SK-N-SH treated with all-trans-retinoic acid at 6 μM for 48 hours (cell line): ENCODE measurements around the gene LRP5.

ENCODE experiments used
- ATAC-seq: fragments of 200-7000 bp; cut with Tn5 transposase; 3 replicates; pipeline ENCODE4 v1.9.1; 2020; ENCODE audit warnings: mild to moderate bottlenecking, moderate library complexity
- CREB5 ChIP-seq: fragments of 250-450 bp; sonication (Bioruptor Pico); IDR thresholded peaks from 2 replicates; pipeline ENCODE4 v1.5.1; 2020; ENCODE audit warnings: low read depth, mild to moderate bottlenecking, moderate library complexity
- CSDC2 ChIP-seq: fragments of 250-450 bp; sonication (Bioruptor Pico); IDR thresholded peaks from 2 replicates; pipeline ENCODE4 v1.5.0; 2020; ENCODE audit warnings: mild to moderate bottlenecking, moderate library complexity
- ESRRG ChIP-seq: fragments of 250-450 bp; sonication (Bioruptor Pico); IDR thresholded peaks from 2 replicates; pipeline ENCODE4 v1.6.1; 2021; ENCODE audit warnings: mild to moderate bottlenecking
- GLIS3 ChIP-seq: fragments of 250-450 bp; sonication (Bioruptor Pico); IDR thresholded peaks from 2 replicates; pipeline ENCODE4 v1.5.0; 2020; ENCODE audit warnings: mild to moderate bottlenecking, moderate library complexity
- OSR1 ChIP-seq: fragments of 250-450 bp; sonication (Bioruptor Pico); IDR thresholded peaks from 2 replicates; pipeline ENCODE4 v1.8.0; 2022; ENCODE audit warnings: moderate library complexity, mild to moderate bottlenecking, inconsistent platforms
- POU6F1 ChIP-seq: fragments of 250-450 bp; sonication (Bioruptor Pico); IDR thresholded peaks from 2 replicates; pipeline ENCODE4 v1.8.0; 2021; ENCODE audit warnings: low read depth, mild to moderate bottlenecking, moderate library complexity, borderline replicate concordance
- PPARA ChIP-seq: fragments of 250-450 bp; sonication (Bioruptor Pico); IDR thresholded peaks from 2 replicates; pipeline ENCODE4 v1.5.0; 2020; ENCODE audit warnings: mild to moderate bottlenecking, borderline replicate concordance
- RARB ChIP-seq: fragments of 250-450 bp; sonication (Bioruptor Pico); IDR thresholded peaks from 2 replicates; pipeline ENCODE4 v1.8.0; 2021; ENCODE audit warnings: mild to moderate bottlenecking, moderate library complexity
- SNAI2 ChIP-seq: fragments of 250-450 bp; sonication (Bioruptor Pico); IDR thresholded peaks from 2 replicates; pipeline ENCODE4 v1.5.0; 2020; ENCODE audit warnings: mild to moderate bottlenecking, moderate library complexity
- TOX ChIP-seq: fragments of 250-450 bp; sonication (Bioruptor Pico); IDR thresholded peaks from 2 replicates; pipeline ENCODE4 v1.8.0; 2021; ENCODE audit warnings: mild to moderate bottlenecking, moderate library complexity, borderline replicate concordance
- TSHZ2 ChIP-seq: fragments of 250-450 bp; sonication (Bioruptor Pico); IDR thresholded peaks from 2 replicates; pipeline ENCODE4 v1.5.0; 2020; ENCODE audit warnings: mild to moderate bottlenecking, moderate library complexity
- ZC3H10 ChIP-seq: fragments of 250-450 bp; sonication (Bioruptor Pico); IDR thresholded peaks from 2 replicates; pipeline ENCODE4 v1.5.1; 2021; ENCODE audit warnings: mild to moderate bottlenecking, moderate library complexity
- ZFP3 ChIP-seq: fragments of 250-450 bp; sonication (Bioruptor Pico); IDR thresholded peaks from 2 replicates; pipeline ENCODE4 v1.5.0; 2020; ENCODE audit warnings: mild to moderate bottlenecking, moderate library complexity
- ZFP30 ChIP-seq: fragments of 450-650 bp; formaldehyde crosslinking; IDR thresholded peaks from 2 replicates; pipeline ENCODE4 v1.5.0; 2022; ENCODE audit warnings: mild to moderate bottlenecking, moderate library complexity
- ZNF565 ChIP-seq: fragments of 450-650 bp; formaldehyde crosslinking; conservative IDR thresholded peaks from 2 replicates; pipeline ENCODE4 v1.5.0; 2020; ENCODE audit warnings: low read depth, mild to moderate bottlenecking, moderate library complexity
- ZNF70 ChIP-seq: fragments of 450-650 bp; formaldehyde crosslinking; IDR thresholded peaks from 2 replicates; pipeline ENCODE4 v1.5.0; 2020; ENCODE audit warnings: mild to moderate bottlenecking, moderate library complexity
- ZNF8 ChIP-seq: fragments of 450-650 bp; formaldehyde crosslinking; IDR thresholded peaks from 2 replicates; pipeline ENCODE4 v1.5.0; 2020; ENCODE audit warnings: mild to moderate bottlenecking, moderate library complexity
- TF ChIP-seq, protein P1 (sequence below): fragments of 250-450 bp; sonication (Bioruptor Pico); IDR thresholded peaks from 2 replicates; pipeline ENCODE4 v1.5.1; 2021; ENCODE audit warnings: mild to moderate bottlenecking, moderate library complexity
- TF ChIP-seq, protein P2 (sequence below): fragments of 250-450 bp; sonication (Bioruptor Pico); IDR thresholded peaks from 2 replicates; pipeline ENCODE4 v1.8.0; 2020; ENCODE audit warnings: mild to moderate bottlenecking, moderate library complexity, borderline replicate concordance

The LRP5 gene

GRCh38 chr11:68324241-68324640, 11.8 kb downstream of the LRP5 start:
- TF ChIP-seq CREB5 (CRISPR knock-in tag) = no peak
- TF ChIP-seq, protein P1, sequence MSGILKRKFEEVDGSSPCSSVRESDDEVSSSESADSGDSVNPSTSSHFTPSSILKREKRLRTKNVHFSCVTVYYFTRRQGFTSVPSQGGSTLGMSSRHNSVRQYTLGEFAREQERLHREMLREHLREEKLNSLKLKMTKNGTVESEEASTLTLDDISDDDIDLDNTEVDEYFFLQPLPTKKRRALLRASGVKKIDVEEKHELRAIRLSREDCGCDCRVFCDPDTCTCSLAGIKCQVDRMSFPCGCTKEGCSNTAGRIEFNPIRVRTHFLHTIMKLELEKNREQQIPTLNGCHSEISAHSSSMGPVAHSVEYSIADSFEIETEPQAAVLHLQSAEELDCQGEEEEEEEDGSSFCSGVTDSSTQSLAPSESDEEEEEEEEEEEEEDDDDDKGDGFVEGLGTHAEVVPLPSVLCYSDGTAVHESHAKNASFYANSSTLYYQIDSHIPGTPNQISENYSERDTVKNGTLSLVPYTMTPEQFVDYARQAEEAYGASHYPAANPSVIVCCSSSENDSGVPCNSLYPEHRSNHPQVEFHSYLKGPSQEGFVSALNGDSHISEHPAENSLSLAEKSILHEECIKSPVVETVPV (CRISPR knock-in tag) = no peak
- no peak for TF ChIP-seq GLIS3 (CRISPR knock-in tag)
- no peak for TF ChIP-seq PPARA (CRISPR knock-in tag)
- TF ChIP-seq ZFP30 (CRISPR knock-in tag) = no peak
- no peak for TF ChIP-seq ZNF565
- ATAC-seq = no peak

DNA sequence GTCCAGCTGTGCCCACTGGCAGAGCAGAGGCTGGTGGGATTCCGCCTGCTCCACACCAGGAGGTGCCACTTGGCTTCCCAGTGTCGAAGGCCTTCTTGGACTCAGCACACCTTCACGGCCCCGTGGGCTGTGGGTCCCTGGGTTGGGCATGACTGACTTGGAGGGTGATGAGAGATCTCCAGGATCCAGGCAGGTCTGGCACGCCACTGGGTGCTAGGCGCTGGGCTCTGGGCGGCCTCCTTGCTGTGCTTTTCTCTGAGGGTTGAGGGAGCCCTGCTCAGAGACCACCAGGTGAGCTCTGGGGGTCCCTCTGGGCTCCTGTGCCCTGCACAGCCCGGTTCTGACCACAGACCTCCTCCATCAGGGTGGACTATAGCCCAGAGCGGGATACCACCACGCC, 12.3 kb downstream of the LRP5 start:
- no peak for TF ChIP-seq CSDC2 (CRISPR knock-in tag)
- no peak for TF ChIP-seq ZNF565
- TF ChIP-seq GLIS3 (CRISPR knock-in tag) = no peak
- no peak for TF ChIP-seq TSHZ2
- no peak for ATAC-seq

DNA sequence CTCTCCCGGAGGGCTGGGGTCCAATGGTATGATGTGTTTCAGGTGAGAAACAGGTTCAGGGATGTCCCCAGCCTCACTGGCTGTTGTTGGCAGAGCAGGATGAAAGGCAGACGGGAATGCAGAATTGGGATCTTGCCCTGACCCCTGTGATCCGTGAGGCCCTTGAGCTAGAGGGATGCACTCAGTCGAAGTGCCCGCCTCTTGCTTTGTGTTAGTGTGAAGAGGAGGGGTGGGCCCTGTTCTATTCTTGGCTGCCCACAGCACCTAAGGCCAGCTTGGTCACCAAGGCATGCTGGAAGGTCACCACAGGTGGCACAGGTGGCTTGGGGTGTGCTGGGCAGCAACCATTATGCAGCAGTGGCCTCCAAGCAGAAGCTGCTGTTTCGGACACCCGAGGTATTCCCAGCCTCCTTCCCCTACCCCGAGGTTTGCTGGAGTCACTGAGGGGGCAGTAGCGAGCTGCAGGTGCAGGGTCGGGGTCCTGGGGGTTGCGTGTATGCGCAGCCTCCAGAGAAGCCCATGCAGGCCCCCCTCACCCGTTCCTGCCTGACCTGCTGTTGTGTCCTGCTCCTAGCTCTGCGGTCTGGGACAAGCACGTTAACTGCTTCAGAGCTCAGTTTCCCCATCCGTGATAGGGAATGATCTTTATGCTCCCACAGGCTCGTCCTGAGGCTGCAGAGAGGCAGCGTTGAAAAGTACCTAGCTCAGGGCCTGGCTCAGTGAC, 13.0 kb downstream of the LRP5 start:
- ATAC-seq = no peak
- TF ChIP-seq PPARA (CRISPR knock-in tag) = no peak
- no peak for TF ChIP-seq ZFP30 (CRISPR knock-in tag)
- TF ChIP-seq ZNF8 = no peak
- no peak for TF ChIP-seq CSDC2 (CRISPR knock-in tag)
- TF ChIP-seq ZFP3 (CRISPR knock-in tag) = no peak
- TF ChIP-seq ZNF565 = no peak
- no peak for TF ChIP-seq ESRRG (CRISPR knock-in tag)
- no peak for TF ChIP-seq ZNF70 (CRISPR knock-in tag)
- no peak for TF ChIP-seq GLIS3 (CRISPR knock-in tag)

GRCh38 chr11:68325907-68326220, 13.5 kb downstream of the LRP5 start:
- no peak for ATAC-seq
- TF ChIP-seq OSR1 (no peak), PPARA (CRISPR knock-in tag) (no peak), ZNF70 (CRISPR knock-in tag) (no peak), CSDC2 (CRISPR knock-in tag) (no peak), POU6F1 (CRISPR knock-in tag) (no peak), SNAI2 (CRISPR knock-in tag) (no peak), TOX (CRISPR knock-in tag) (no peak), GLIS3 (CRISPR knock-in tag) (no peak), ZC3H10 (CRISPR knock-in tag) (no peak), RARB (no peak), CREB5 (CRISPR knock-in tag) (no peak)
- TF ChIP-seq, protein P1 (CRISPR knock-in tag) = no peak
- TF ChIP-seq, protein P2, sequence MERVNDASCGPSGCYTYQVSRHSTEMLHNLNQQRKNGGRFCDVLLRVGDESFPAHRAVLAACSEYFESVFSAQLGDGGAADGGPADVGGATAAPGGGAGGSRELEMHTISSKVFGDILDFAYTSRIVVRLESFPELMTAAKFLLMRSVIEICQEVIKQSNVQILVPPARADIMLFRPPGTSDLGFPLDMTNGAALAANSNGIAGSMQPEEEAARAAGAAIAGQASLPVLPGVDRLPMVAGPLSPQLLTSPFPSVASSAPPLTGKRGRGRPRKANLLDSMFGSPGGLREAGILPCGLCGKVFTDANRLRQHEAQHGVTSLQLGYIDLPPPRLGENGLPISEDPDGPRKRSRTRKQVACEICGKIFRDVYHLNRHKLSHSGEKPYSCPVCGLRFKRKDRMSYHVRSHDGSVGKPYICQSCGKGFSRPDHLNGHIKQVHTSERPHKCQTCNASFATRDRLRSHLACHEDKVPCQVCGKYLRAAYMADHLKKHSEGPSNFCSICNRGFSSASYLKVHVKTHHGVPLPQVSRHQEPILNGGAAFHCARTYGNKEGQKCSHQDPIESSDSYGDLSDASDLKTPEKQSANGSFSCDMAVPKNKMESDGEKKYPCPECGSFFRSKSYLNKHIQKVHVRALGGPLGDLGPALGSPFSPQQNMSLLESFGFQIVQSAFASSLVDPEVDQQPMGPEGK = no peak
- TF ChIP-seq, all 23 proteins: peak for 0
